GM12872 (cell line): Measurements from ENCODE around the gene TMTC2.

Experiments
- TF ChIP-seq, protein P1 (sequence below): IDR thresholded peaks from 3 replicates; pipeline ENCODE4 v1.5.1; 2011; ENCODE audit warnings: low read depth, mild to moderate bottlenecking, low read length, moderate library complexity; ENCODE audit not compliant: insufficient read depth

TMTC2 gene

DNA sequence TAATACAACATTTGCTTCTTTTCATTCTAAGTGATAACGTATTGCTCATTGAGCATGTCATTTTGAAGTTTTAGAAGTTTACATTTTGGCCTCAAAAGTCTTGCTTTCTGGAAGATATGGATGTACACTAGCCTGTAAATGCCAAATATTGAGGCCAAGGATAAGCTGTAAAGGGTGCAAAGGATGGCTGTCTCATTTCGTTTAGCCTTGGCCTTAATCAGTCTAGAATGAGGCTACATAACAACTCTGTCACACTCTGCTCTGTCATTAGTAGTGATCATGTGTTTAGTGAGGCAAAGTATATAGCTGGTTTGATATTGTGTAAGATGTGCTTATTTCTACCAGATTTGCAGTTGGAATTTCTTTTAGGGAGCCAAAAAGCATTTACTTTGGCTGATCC lies 344.5 kb downstream of the TMTC2 start:
- TF ChIP-seq, protein P1, sequence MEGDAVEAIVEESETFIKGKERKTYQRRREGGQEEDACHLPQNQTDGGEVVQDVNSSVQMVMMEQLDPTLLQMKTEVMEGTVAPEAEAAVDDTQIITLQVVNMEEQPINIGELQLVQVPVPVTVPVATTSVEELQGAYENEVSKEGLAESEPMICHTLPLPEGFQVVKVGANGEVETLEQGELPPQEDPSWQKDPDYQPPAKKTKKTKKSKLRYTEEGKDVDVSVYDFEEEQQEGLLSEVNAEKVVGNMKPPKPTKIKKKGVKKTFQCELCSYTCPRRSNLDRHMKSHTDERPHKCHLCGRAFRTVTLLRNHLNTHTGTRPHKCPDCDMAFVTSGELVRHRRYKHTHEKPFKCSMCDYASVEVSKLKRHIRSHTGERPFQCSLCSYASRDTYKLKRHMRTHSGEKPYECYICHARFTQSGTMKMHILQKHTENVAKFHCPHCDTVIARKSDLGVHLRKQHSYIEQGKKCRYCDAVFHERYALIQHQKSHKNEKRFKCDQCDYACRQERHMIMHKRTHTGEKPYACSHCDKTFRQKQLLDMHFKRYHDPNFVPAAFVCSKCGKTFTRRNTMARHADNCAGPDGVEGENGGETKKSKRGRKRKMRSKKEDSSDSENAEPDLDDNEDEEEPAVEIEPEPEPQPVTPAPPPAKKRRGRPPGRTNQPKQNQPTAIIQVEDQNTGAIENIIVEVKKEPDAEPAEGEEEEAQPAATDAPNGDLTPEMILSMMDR: no peak

DNA sequence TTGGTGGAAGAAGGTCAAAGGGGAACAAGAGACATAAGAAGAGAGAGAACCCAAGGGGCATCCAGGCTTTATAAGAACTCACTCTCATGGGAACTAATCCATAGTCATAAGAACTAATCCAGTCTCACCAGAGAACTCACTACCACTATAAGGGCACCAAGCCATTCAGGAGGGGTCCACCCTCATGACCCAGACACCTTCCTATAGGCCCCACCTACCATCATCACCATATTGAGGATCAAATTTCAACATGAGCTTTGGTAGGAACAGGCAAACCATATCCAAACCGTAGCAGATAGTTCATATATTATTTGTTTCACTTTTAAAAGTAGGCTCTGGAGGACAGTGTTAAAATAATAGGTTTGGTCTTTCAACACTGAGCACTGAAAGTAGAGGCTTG lies 350.1 kb downstream of the TMTC2 start:
- TF ChIP-seq, protein P1: no peak

DNA sequence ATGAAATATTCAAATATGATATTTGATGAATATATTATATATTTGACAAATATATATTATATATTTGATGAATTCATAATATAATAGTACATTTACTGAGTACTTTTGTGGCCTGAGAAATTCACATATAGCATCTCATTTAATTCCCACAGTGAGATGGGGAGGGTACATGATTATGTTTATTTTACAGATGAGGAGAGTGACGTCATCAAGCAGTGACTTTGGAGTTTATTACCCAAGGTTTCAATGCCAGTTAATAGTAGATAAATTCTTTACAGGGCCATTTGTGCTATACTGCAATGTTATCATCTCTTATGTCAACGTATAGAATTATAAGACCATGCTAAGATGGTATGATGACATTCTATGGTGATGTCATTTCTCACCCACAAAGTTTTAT lies 352.7 kb downstream of the TMTC2 start:
- TF ChIP-seq, protein P1: no peak

DNA sequence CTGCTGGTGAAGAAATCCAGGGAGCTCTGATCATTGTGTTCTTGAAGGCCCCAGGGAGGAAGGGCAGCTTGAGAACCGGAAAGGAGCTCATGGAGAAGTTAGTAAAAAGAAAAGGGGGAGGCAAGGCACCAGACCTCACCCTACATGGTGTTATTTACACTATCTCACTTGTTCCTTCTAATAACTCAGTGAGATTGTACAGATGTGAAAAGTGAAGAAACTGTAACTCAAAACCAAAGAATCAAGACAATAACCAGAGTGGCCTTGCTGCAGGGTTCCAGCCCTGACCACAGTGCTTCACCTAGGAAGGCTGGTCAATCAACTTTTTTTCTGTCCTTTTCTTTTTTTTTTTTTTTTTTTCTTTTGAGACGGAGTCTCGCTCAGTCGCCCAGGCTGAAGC lies 353.6 kb downstream of the TMTC2 start:
- TF ChIP-seq, protein P1: no peak

DNA sequence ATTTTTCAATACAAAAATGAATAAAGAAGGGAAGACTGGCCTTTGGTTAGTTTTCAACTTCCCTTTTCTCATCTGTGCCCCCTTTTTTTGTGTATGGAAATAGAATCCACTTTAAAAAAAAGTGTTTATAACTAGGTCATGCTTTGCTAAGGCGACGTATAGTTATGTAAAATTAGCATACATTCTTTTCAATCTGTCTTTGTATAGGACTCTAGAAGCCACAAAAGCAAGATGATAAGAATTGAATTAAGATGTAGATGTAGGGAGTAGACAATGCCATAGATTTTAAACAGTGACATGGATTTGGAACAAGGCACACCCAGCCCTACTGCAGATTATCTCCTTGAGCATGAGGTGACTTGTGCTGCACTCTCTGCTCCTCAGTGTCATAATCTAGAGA lies 354.3 kb downstream of the TMTC2 start:
- TF ChIP-seq, protein P1: no peak

DNA sequence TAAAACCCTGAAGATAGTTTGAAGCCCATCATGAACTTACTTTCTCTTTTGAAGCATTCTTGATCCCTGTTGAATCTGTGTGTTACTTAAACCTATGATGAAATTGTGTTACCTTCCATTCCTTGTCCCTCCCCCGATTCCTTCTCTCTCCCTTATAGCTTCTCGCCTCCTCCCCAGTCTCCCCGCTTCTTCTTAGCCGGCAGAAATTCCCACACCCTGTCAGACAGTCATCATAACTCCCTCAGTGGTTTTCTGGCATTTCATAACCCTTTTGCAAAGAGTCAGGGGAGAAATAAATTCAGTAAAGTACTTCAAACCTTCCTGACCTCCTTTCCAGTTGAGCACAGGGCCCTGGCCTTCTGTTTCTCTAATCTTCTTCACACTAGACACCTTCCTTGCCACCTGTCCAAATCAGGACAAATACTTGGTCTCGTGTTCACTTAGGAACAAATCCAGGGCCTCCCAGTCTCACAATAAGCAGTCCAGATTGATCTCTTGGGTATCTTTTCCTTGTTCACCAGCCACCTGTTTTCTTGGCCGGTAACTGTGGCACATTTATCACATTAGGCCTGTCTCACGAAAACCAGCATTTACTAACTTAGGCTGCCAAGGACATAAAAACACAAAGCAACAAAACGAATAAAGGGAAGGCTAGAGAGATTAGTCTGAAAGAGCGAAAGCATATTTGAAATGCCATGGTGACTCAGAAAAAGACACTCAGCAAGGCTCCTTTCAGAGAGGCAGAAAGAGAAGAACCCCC lies 355.9 kb downstream of the TMTC2 start:
- TF ChIP-seq, protein P1: no peak

DNA sequence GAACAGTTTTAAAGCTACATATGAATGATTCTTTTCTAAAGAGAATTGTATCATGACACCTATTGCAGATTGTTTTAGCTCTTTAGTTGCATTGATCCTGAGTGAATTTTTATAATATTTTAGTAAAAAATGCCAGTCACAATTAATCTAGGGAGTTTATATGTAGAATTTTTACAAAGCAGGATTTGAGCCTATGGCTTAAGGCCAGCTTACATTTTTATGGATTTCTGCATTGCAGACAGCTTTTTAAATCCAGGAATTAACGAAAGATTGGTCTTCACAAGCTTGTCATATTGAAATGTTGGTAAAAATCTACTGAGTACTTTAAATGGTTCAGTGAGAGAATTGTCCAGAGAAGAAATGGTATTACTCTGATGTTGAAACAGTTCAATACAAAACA lies 358.0 kb downstream of the TMTC2 start:
- TF ChIP-seq, protein P1: no peak
